Gastroesophageal sphincter (tissue), 3 donors: ENCODE results near the gene SND1.

Source experiments
- EP300 ChIP-seq: sonication (generic); formaldehyde crosslinking; IDR thresholded peaks from one replicate; pipeline ENCODE4 v1.6.1; 2017; ENCODE audit warnings: antibody characterized with exemption, mild to moderate bottlenecking
- POLR2A ChIP-seq, 2 donors: fragments of 450-650 bp; IDR thresholded peaks; one replicate each; pipeline ENCODE4 v1.6.1; 2017; ENCODE audit warnings: antibody characterized with exemption in 2 of 2, mild to moderate bottlenecking in 2 of 2, moderate library complexity in 1 of 2
- TF ChIP-seq, protein P1 (sequence below), 4 experiments: fragments of 200-600 bp in 2 of 4; fragments of 450-650 bp in 2 of 4; sonication (generic) in 1 of 4; IDR thresholded peaks; one replicate each; pipeline ENCODE4 v1.5.1; 2017 to 2019; ENCODE audit warnings: antibody characterized with exemption in 4 of 4, mild to moderate bottlenecking in 2 of 4, moderate library complexity in 2 of 4

DNA sequence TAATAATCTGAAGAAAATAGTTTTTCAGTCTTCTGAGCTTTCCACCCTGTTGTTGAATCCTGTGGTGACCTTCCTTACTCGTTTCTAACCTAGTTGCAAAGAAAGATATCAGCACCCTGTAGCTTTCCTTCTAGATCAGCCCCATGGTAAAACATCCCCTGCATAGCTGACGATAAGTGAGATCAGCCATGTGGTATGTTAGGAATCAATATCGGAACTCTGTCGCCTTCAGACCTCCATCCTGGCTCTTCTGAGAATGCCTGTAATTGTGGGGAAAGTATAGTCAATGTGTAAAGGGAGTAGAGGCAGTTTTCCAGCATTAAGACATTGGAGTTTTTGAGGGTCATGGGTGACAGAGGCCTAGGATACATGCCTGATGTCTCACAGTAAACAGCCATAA lies 227.4 kb downstream of the SND1 start:
- TF ChIP-seq, protein P1, sequence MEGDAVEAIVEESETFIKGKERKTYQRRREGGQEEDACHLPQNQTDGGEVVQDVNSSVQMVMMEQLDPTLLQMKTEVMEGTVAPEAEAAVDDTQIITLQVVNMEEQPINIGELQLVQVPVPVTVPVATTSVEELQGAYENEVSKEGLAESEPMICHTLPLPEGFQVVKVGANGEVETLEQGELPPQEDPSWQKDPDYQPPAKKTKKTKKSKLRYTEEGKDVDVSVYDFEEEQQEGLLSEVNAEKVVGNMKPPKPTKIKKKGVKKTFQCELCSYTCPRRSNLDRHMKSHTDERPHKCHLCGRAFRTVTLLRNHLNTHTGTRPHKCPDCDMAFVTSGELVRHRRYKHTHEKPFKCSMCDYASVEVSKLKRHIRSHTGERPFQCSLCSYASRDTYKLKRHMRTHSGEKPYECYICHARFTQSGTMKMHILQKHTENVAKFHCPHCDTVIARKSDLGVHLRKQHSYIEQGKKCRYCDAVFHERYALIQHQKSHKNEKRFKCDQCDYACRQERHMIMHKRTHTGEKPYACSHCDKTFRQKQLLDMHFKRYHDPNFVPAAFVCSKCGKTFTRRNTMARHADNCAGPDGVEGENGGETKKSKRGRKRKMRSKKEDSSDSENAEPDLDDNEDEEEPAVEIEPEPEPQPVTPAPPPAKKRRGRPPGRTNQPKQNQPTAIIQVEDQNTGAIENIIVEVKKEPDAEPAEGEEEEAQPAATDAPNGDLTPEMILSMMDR (IDR thresholded peaks at IDR 0.05), result no peak
- no peak for TF ChIP-seq POLR2A (IDR thresholded peaks at IDR 0.05)
- no peak for TF ChIP-seq EP300
